Gastrocnemius medialis (tissue), 4 donors: ENCODE data around the gene PLCB1. TPM values are rescaled to one million over a fixed set of nuclear protein-coding genes. Genes with fewer than 3 reads are reported as not detected.

ENCODE experiments used
- ATAC-seq, 2 donors: fragments of 150-250 bp; one replicate each; pipeline ENCODE4 v1.9.1; 2016
- DNase-seq, 2 donors: peaks; one replicate each; pipeline ENCODE4 v3.0.0-alpha.2; 2019
- H3K27ac ChIP-seq, 4 donors: fragments of 200-600 bp; sonication (generic); 1 replicate in 1 of 4; 2 replicates in 3 of 4; pipeline ENCODE4 v1.5.1; 2016 to 2018; ENCODE audit warnings: mild to moderate bottlenecking in 2 of 4, moderate library complexity in 1 of 4
- H3K27me3 ChIP-seq, 3 donors: fragments of 200-600 bp; sonication (generic) in 2 of 3; 1 replicate in 1 of 3; 2 replicates in 2 of 3; pipeline versions ENCODE4 v1.5.1 to v1.6.0; 2016 to 2019; ENCODE audit warnings: mild to moderate bottlenecking in 1 of 3, moderate library complexity in 1 of 3
- H3K36me3 ChIP-seq, 2 donors: fragments of 200-600 bp; sonication (generic) in 1 of 2; one replicate each; pipeline ENCODE4 v1.5.1; 2017 to 2018
- H3K4me1 ChIP-seq, 2 donors: fragments of 200-600 bp; sonication (generic) in 1 of 2; one replicate each; pipeline ENCODE4 v1.5.1; 2016 to 2017; ENCODE audit warnings: mild to moderate bottlenecking in 2 of 2
- H3K4me3 ChIP-seq, 4 donors: fragments of 200-600 bp; sonication (generic) in 3 of 4; 1 replicate in 1 of 4; 2 replicates in 3 of 4; pipeline ENCODE4 v1.5.1; 2016 to 2019; ENCODE audit warnings: mild to moderate bottlenecking in 2 of 4
- H3K9me3 ChIP-seq, 3 donors: fragments of 200-600 bp; sonication (generic) in 2 of 3; 1 replicate in 1 of 3; 2 replicates in 2 of 3; pipeline ENCODE4 v1.5.1; 2016 to 2019
- POLR2A ChIP-seq, 2 donors: fragments of 450-650 bp; IDR thresholded peaks; one replicate each; pipeline ENCODE4 v1.6.1; 2017; ENCODE audit warnings: antibody characterized with exemption in 2 of 2, mild to moderate bottlenecking in 2 of 2, moderate library complexity in 2 of 2
- in situ Hi-C, 4 donors: fragments of 200-750 bp; cut with MboI; loops; one replicate each; pipeline versions ENCODE4 v1.15.0 to v1.8.0; 2017; ENCODE audit warnings: low sequenced_read_pairs in 4 of 4
- intact Hi-C: fragments of 100-400 bp; cut with DNase I; formaldehyde crosslinking; loops from one replicate; pipeline ENCODE4 v1.15.1; 2023; ENCODE audit warnings: low total_unique reads
- total RNA-seq, 4 donors: library from RNA; depleted of rRNA; stranded (reverse); fragments of >200 nt; gene quantifications; one replicate each; pipeline versions ENCODE4 v1.1.0 to v1.2.3, GENCODE V29; 2016
- TF ChIP-seq, protein P1 (sequence below), 5 experiments: fragments of 450-650 bp in 3 of 5; fragments of 200-600 bp in 2 of 5; sonication (generic) in 2 of 5; IDR thresholded peaks in 4 of 5; conservative IDR thresholded peaks in 1 of 5; 1 replicate in 4 of 5; 2 replicates in 1 of 5; pipeline ENCODE4 v1.5.1; 2016 to 2019; ENCODE audit warnings: antibody characterized with exemption in 5 of 5, mild to moderate bottlenecking in 3 of 5, moderate library complexity in 3 of 5

The PLCB1 gene
- total RNA-seq, 4 donors from 2014 or later = 4.1 to 10.0 (median 7.6) TPM

DNA sequence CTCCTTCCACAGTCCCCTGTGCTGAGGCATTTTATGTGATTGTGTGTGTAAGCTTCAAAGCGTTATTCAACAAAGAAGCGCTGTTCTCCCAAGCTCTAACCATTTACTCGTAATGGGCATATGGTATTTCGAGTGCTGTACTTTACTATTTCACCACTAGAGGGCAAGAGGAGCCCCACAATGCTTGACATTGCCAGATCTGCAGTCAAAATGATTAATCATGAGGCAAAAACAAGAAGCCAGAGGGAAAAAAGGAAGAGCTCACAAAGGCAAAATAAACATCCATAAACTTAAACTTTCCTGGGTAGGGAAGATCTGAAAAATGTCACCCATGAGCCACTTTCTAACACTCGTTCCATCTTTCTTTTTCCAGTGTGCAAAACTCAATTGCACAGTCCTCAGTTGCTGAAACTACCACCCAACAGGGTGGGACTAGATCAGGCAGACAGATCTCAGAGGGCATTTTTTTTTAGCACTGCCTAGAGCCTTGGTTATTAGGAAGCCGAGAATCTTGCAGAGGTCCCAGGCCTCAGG is 721.8 kb downstream of the PLCB1 start:
- H3K4me1 ChIP-seq = peaks cover 5 to 8% of the 10 kb centered on the region in 2 donors
- H3K27me3 ChIP-seq = no peaks in the 10 kb centered on the region
- no peaks in the 10 kb centered on the region for H3K36me3 ChIP-seq
- peak overlapping the region; percentile 21 to 61 (median 46) for H3K27ac ChIP-seq
- in situ Hi-C loops = loop anchor here in 2 of 4 donors (10.0 to 25.0 kb wide), 2 partner anchors 308 to 511 kb away; no protein-coding TSS in a partner anchor
- ATAC-seq (peak; percentile 73 to 80), DNase-seq (peak in 1 of 2 donors; percentile 7)
- intact Hi-C loops = loop anchor here (1.0 to 5.0 kb wide), 3 partner anchors 62 to 505 kb away; no protein-coding TSS in a partner anchor
- no peak for TF ChIP-seq POLR2A (IDR thresholded peaks at IDR 0.05)
- TF ChIP-seq, protein P1, sequence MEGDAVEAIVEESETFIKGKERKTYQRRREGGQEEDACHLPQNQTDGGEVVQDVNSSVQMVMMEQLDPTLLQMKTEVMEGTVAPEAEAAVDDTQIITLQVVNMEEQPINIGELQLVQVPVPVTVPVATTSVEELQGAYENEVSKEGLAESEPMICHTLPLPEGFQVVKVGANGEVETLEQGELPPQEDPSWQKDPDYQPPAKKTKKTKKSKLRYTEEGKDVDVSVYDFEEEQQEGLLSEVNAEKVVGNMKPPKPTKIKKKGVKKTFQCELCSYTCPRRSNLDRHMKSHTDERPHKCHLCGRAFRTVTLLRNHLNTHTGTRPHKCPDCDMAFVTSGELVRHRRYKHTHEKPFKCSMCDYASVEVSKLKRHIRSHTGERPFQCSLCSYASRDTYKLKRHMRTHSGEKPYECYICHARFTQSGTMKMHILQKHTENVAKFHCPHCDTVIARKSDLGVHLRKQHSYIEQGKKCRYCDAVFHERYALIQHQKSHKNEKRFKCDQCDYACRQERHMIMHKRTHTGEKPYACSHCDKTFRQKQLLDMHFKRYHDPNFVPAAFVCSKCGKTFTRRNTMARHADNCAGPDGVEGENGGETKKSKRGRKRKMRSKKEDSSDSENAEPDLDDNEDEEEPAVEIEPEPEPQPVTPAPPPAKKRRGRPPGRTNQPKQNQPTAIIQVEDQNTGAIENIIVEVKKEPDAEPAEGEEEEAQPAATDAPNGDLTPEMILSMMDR (IDR thresholded peaks at IDR 0.05 in 4 of 5, conservative IDR thresholded peaks at IDR 0.05 in 1 of 5) = peak; percentile 70 to 87 (median 76)
- peak overlapping the region in 2 of 4 donors; percentile 7 to 21 for H3K4me3 ChIP-seq
- H3K9me3 ChIP-seq = no peaks in the 10 kb centered on the region

DNA sequence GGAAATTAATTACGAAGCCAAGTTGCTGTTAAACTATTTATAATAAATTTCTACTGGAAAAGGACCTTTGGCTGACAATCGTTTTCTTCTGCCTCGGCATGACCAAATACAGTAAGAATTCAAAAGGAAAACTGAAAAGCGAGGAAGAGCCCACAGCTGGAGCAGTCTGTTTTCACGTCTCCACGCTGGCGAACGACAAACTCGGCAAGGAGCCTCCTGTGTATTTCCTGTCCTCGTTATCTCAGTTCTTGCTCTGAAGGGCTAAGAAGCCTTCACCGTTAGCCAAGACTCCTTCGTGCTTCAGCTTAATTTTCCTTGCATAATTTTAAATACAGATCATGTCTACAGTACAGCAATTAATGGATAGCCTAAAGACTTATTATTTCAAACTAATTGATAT is 722.5 kb downstream of the PLCB1 start:
- H3K27me3 ChIP-seq = no peaks in the 10 kb centered on the region
- intact Hi-C loops (loop anchor here (1.0 to 5.0 kb wide), 3 partner anchors 62 to 505 kb away; no protein-coding TSS in a partner anchor), in situ Hi-C loops (loop anchor here in 2 of 4 donors (10.0 to 25.0 kb wide), 2 partner anchors 308 to 510 kb away; no protein-coding TSS in a partner anchor)
- no peaks in the 10 kb centered on the region for H3K36me3 ChIP-seq
- ATAC-seq (peak; percentile 44 to 64), DNase-seq (peak; percentile 15 to 21)
- H3K4me1 ChIP-seq = peaks cover 5 to 8% of the 10 kb centered on the region in 2 donors
- H3K27ac ChIP-seq = peak overlapping the region; percentile 21 to 61 (median 46)
- TF ChIP-seq POLR2A (IDR thresholded peaks at IDR 0.05) = no peak
- TF ChIP-seq, protein P1 (IDR thresholded peaks at IDR 0.05 in 4 of 5, conservative IDR thresholded peaks at IDR 0.05 in 1 of 5) = no peak
- no peaks in the 10 kb centered on the region for H3K9me3 ChIP-seq
- H3K4me3 ChIP-seq = peak overlapping the region; percentile 4 to 21 (median 12)

DNA sequence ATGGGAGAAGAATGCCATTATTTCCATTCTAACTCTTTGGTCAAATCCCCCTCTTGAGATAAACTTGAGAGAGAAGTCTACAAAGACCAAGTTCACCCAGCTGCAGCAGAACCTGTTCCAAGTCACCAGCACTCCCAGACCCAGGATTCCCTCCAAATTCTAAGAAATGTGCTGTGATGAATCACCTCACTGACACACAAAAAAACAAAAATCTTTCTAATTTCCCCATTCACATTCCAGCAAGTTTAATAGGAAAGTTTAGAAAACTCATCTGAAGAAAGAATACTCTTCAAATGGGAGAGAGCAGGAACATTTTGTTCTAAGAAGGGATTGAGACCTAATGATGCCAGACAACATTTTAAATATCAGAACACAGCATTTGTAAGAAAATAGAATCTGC is 723.2 kb downstream of the PLCB1 start:
- no peak overlapping the region for H3K4me3 ChIP-seq
- peaks cover 5 to 8% of the 10 kb centered on the region in 2 donors for H3K4me1 ChIP-seq
- DNase-seq (peak; percentile 6 to 21), ATAC-seq (peak; percentile 45 to 51)
- H3K9me3 ChIP-seq = no peaks in the 10 kb centered on the region
- H3K27ac ChIP-seq = peak overlapping the region in 3 of 4 donors; percentile 12 to 49 (median 44)
- H3K27me3 ChIP-seq = no peaks in the 10 kb centered on the region
- H3K36me3 ChIP-seq = no peaks in the 10 kb centered on the region
- in situ Hi-C loops (loop anchor here in 2 of 4 donors (5.0 to 25.0 kb wide), 3 partner anchors 307 to 509 kb away; no protein-coding TSS in a partner anchor), intact Hi-C loops (loop anchor here (5.0 kb wide), 1 partner anchor 708 kb away; no protein-coding TSS in a partner anchor)
- TF ChIP-seq, protein P1 (IDR thresholded peaks at IDR 0.05 in 4 of 5, conservative IDR thresholded peaks at IDR 0.05 in 1 of 5) = no peak
- TF ChIP-seq POLR2A (IDR thresholded peaks at IDR 0.05) = no peak

DNA sequence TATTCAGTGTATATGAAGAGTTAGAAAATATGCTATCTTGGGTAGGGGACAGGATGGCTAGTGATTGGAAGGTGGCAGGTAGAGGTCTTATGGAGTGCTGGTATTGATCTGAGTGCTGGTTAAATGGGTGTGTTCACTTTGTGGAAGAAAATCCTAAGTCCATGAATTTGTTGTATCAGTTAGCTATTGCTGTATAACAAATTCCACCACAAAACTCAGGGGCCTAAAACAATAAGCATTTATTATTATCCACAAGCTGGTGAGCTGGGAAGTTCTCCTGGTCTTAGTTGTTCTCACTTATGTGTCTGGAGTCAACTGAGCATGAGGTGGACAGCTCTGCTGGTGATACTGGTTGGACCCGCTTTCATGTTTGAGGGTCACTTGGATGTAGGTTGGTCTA is 724.6 kb downstream of the PLCB1 start:
- Histone ChIP-seq H3K27ac (no peak overlapping the region), H3K36me3 (no peaks in the 10 kb centered on the region), H3K9me3 (no peaks in the 10 kb centered on the region), H3K4me1 (peaks cover 5 to 8% of the 10 kb centered on the region in 2 donors), H3K4me3 (no peak overlapping the region), H3K27me3 (no peaks in the 10 kb centered on the region)
- DNase-seq (no peak), ATAC-seq (no peak)
- in situ Hi-C loops (loop anchor here in 2 of 4 donors (5.0 to 25.0 kb wide), 3 partner anchors 306 to 508 kb away; no protein-coding TSS in a partner anchor), intact Hi-C loops (loop anchor here (5.0 kb wide), 1 partner anchor 709 kb away; no protein-coding TSS in a partner anchor)
- no peak for TF ChIP-seq POLR2A (IDR thresholded peaks at IDR 0.05)
- TF ChIP-seq, protein P1 (IDR thresholded peaks at IDR 0.05 in 4 of 5, conservative IDR thresholded peaks at IDR 0.05 in 1 of 5) = no peak
